ENCODE results near the gene NADK2.

DNA sequence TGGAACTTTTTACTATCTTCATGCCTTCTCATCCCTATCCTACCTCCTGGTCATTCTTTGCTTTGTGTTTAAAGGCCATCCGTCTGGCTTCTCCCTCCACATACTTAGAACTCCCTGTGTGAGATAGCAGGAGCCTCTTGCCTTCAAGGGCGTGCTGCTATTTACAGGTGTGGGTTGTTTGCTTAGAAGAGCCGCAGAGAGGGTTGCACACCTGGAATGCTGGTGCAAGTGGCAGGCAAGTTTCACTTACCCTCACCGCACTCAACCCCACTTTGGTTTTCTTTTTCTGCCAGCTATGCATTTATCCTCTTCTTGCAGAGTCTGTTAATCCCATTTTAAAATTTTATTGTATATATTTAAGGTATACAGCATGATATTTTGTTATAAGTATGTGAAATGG, 77.3 kb downstream of the NADK2 start:
- TF ChIP-seq TAF1 (IDR thresholded peaks at IDR 0.05; ENCODE audit: low read depth) (no peak), EP300 (IDR thresholded peaks at IDR 0.05; ENCODE audit: borderline replicate concordance) (no peak), FOXM1 (IDR thresholded peaks at IDR 0.05; ENCODE audit: borderline replicate concordance, low read depth) (no peak), CREB1 (IDR thresholded peaks at IDR 0.05; ENCODE audit: low read depth) (no peak), TCF12 (IDR thresholded peaks at IDR 0.05; ENCODE audit: low read depth) (no peak), CEBPB (IDR thresholded peaks at IDR 0.05) (no peak), NFIC (IDR thresholded peaks at IDR 0.05) (no peak), YY1 (IDR thresholded peaks at IDR 0.05; ENCODE audit: low read depth) (no peak), EGR1 (IDR thresholded peaks at IDR 0.05) (no peak), RAD21 (IDR thresholded peaks at IDR 0.05; ENCODE audit: low read depth) (no peak), TEAD4 (IDR thresholded peaks at IDR 0.05) (no peak)
- TF ChIP-seq, protein P1, sequence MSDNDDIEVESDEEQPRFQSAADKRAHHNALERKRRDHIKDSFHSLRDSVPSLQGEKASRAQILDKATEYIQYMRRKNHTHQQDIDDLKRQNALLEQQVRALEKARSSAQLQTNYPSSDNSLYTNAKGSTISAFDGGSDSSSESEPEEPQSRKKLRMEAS (IDR thresholded peaks at IDR 0.05): no peak
- TF ChIP-seq, protein P2, sequence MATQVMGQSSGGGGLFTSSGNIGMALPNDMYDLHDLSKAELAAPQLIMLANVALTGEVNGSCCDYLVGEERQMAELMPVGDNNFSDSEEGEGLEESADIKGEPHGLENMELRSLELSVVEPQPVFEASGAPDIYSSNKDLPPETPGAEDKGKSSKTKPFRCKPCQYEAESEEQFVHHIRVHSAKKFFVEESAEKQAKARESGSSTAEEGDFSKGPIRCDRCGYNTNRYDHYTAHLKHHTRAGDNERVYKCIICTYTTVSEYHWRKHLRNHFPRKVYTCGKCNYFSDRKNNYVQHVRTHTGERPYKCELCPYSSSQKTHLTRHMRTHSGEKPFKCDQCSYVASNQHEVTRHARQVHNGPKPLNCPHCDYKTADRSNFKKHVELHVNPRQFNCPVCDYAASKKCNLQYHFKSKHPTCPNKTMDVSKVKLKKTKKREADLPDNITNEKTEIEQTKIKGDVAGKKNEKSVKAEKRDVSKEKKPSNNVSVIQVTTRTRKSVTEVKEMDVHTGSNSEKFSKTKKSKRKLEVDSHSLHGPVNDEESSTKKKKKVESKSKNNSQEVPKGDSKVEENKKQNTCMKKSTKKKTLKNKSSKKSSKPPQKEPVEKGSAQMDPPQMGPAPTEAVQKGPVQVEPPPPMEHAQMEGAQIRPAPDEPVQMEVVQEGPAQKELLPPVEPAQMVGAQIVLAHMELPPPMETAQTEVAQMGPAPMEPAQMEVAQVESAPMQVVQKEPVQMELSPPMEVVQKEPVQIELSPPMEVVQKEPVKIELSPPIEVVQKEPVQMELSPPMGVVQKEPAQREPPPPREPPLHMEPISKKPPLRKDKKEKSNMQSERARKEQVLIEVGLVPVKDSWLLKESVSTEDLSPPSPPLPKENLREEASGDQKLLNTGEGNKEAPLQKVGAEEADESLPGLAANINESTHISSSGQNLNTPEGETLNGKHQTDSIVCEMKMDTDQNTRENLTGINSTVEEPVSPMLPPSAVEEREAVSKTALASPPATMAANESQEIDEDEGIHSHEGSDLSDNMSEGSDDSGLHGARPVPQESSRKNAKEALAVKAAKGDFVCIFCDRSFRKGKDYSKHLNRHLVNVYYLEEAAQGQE (IDR thresholded peaks at IDR 0.05; ENCODE audit: low read depth): no peak
